Measurements from ENCODE around the gene TASP1. TPM values are rescaled to one million over a fixed set of nuclear protein-coding genes. Genes with fewer than 3 reads are reported as not detected.

Gene TASP1
- 10 to 100 TPM in 1 of 3 donors, 1 to 10 TPM in 2; 5.0 to 12.7 (median 6.8) TPM for polyA plus RNA-seq

GRCh38 chr20:13638496-13639149, at the start of gene TASP1:
TASP1 (minus strand) TSS chr20:13638932; CDS start chr20:13630078, 8,854 bp downstream.
- Mint-ChIP-seq H3K27me3 (ENCODE audit: low read depth in 3 of 3) (peaks cover 0 to 10% (median 7%) of the 10 kb centered on the region in 3 donors), H3K27ac (peak within 1 kb of the TSS; percentile 81 to 94 (median 91)), H3K9me3 (no peaks in the 10 kb centered on the region), H3K36me3 (peaks cover 0 to 3% (median 0%) of the 10 kb centered on the region in 3 donors), H3K4me3 (peak within 1 kb of the TSS; percentile 95 to 98 (median 96)), H3K4me1 (peaks cover 26 to 43% of the 10 kb centered on the region in 2 donors)
- DNase-seq = peak; percentile 91 to 92 (median 92)

GRCh38 chr20:13687815-13688214, 49.1 kb upstream of the TASP1 start:
- Mint-ChIP-seq H3K27ac (no peak overlapping the region), H3K4me3 (no peak overlapping the region), H3K36me3 (peaks cover 0 to 3% (median 0%) of the 10 kb centered on the region in 3 donors), H3K9me3 (no peaks in the 10 kb centered on the region), H3K27me3 (ENCODE audit: low read depth in 3 of 3) (peaks cover 0 to 3% (median 0%) of the 10 kb centered on the region in 3 donors), H3K4me1 (peaks cover 4 to 8% of the 10 kb centered on the region in 2 donors)
- DNase-seq = no peak

GRCh38 chr20:13685623-13686022, 46.9 kb upstream of the TASP1 start:
- no peak for DNase-seq
- Mint-ChIP-seq H3K27ac (peak overlapping the region in 1 of 6 donors; percentile 40), H3K36me3 (peaks cover 0 to 3% (median 0%) of the 10 kb centered on the region in 3 donors), H3K9me3 (no peaks in the 10 kb centered on the region), H3K4me1 (peaks cover 4 to 8% of the 10 kb centered on the region in 2 donors), H3K27me3 (ENCODE audit: low read depth in 3 of 3) (peaks cover 0 to 3% (median 0%) of the 10 kb centered on the region in 3 donors), H3K4me3 (no peak overlapping the region)

GRCh38 chr20:13684566-13685222, 46.0 kb upstream of the TASP1 start:
- Mint-ChIP-seq H3K4me3 (no peak overlapping the region), H3K27me3 (ENCODE audit: low read depth in 3 of 3) (peaks cover 0 to 3% (median 0%) of the 10 kb centered on the region in 3 donors), H3K36me3 (peaks cover 0 to 3% (median 0%) of the 10 kb centered on the region in 3 donors), H3K27ac (no peak overlapping the region), H3K4me1 (peaks cover 4 to 8% of the 10 kb centered on the region in 2 donors), H3K9me3 (no peaks in the 10 kb centered on the region)
- no peak for DNase-seq

- Mint-ChIP-seq H3K27me3 (ENCODE audit: low read depth in 3 of 3) (peaks cover 0 to 3% (median 0%) of the 10 kb centered on the region in 3 donors), H3K4me3 (no peak overlapping the region)
Observed at GRCh38 chr20:13683833-13684232, 45.1 kb upstream of the TASP1 start.

GRCh38 chr20:13681248-13682125, 42.8 kb upstream of the TASP1 start:
- Mint-ChIP-seq H3K27me3 (ENCODE audit: low read depth in 3 of 3) (peaks cover 0 to 2% (median 0%) of the 10 kb centered on the region in 3 donors), H3K27ac (no peak overlapping the region), H3K9me3 (no peaks in the 10 kb centered on the region), H3K36me3 (peaks cover 0 to under 1% (median 0%) of the 10 kb centered on the region in 3 donors), H3K4me3 (no peak overlapping the region), H3K4me1 (peaks cover 4 to 8% of the 10 kb centered on the region in 2 donors)
- DNase-seq = no peak

More at GRCh38 chr20:13683833-13684232, 45.1 kb upstream of the TASP1 start:
- H3K36me3 Mint-ChIP-seq = peaks cover 0 to 3% (median 0%) of the 10 kb centered on the region in 3 donors
- no peak for DNase-seq
- no peaks in the 10 kb centered on the region for H3K9me3 Mint-ChIP-seq
- peaks cover 4 to 8% of the 10 kb centered on the region in 2 donors for H3K4me1 Mint-ChIP-seq
- no peak overlapping the region for H3K27ac Mint-ChIP-seq

GRCh38 chr20:13678944-13679343, 40.2 kb upstream of the TASP1 start:
- peaks cover 0 to 2% (median 2%) of the 10 kb centered on the region in 3 donors for H3K27me3 Mint-ChIP-seq (ENCODE audit: low read depth in 3 of 3)
- no peaks in the 10 kb centered on the region for H3K36me3 Mint-ChIP-seq
- no peak overlapping the region for H3K27ac Mint-ChIP-seq
- H3K4me3 Mint-ChIP-seq = no peak overlapping the region
- no peaks in the 10 kb centered on the region for H3K9me3 Mint-ChIP-seq
- H3K4me1 Mint-ChIP-seq = no peaks in the 10 kb centered on the region
- no peak for DNase-seq

GRCh38 chr20:13677241-13677640, 38.5 kb upstream of the TASP1 start:
- DNase-seq = no peak
- Mint-ChIP-seq H3K36me3 (no peaks in the 10 kb centered on the region), H3K4me3 (no peak overlapping the region)

GRCh38 chr20:13676682-13677081, 38.0 kb upstream of the TASP1 start:
- Mint-ChIP-seq H3K4me1 (no peaks in the 10 kb centered on the region), H3K27ac (no peak overlapping the region), H3K27me3 (ENCODE audit: low read depth in 3 of 3) (peaks cover 2% of the 10 kb centered on the region in 3 donors), H3K9me3 (no peaks in the 10 kb centered on the region), H3K36me3 (no peaks in the 10 kb centered on the region), H3K4me3 (no peak overlapping the region)
- DNase-seq = no peak

More at GRCh38 chr20:13677241-13677640, 38.5 kb upstream of the TASP1 start:
- Mint-ChIP-seq H3K9me3 (no peaks in the 10 kb centered on the region), H3K27me3 (ENCODE audit: low read depth in 3 of 3) (peaks cover under 1 to 2% (median 2%) of the 10 kb centered on the region in 3 donors), H3K27ac (no peak overlapping the region), H3K4me1 (no peaks in the 10 kb centered on the region)

GRCh38 chr20:13672690-13673089, 34.0 kb upstream of the TASP1 start:
- Mint-ChIP-seq H3K36me3 (no peaks in the 10 kb centered on the region), H3K4me1 (no peaks in the 10 kb centered on the region), H3K27ac (no peak overlapping the region), H3K27me3 (ENCODE audit: low read depth in 3 of 3) (peaks cover 0 to 2% (median 2%) of the 10 kb centered on the region in 3 donors), H3K9me3 (no peaks in the 10 kb centered on the region), H3K4me3 (no peak overlapping the region)
- no peak for DNase-seq

GRCh38 chr20:13671916-13672378, 33.2 kb upstream of the TASP1 start:
- DNase-seq = no peak
- Mint-ChIP-seq H3K9me3 (no peaks in the 10 kb centered on the region), H3K4me1 (no peaks in the 10 kb centered on the region), H3K36me3 (no peaks in the 10 kb centered on the region), H3K4me3 (no peak overlapping the region), H3K27me3 (ENCODE audit: low read depth in 3 of 3) (peaks cover 0 to 2% (median 2%) of the 10 kb centered on the region in 3 donors), H3K27ac (no peak overlapping the region)

GRCh38 chr20:13671512-13671911, 32.8 kb upstream of the TASP1 start:
- Mint-ChIP-seq H3K4me3 (no peak overlapping the region), H3K4me1 (no peaks in the 10 kb centered on the region), H3K27me3 (ENCODE audit: low read depth in 3 of 3) (peaks cover 0 to 2% (median 2%) of the 10 kb centered on the region in 3 donors), H3K9me3 (no peaks in the 10 kb centered on the region), H3K36me3 (no peaks in the 10 kb centered on the region), H3K27ac (no peak overlapping the region)
- no peak for DNase-seq

GRCh38 chr20:13670160-13670559, 31.4 kb upstream of the TASP1 start:
- Mint-ChIP-seq H3K27me3 (ENCODE audit: low read depth in 3 of 3) (peaks cover 0 to 7% (median under 1%) of the 10 kb centered on the region in 3 donors), H3K4me1 (no peaks in the 10 kb centered on the region), H3K27ac (no peak overlapping the region), H3K9me3 (no peaks in the 10 kb centered on the region), H3K36me3 (no peaks in the 10 kb centered on the region), H3K4me3 (no peak overlapping the region)
- no peak for DNase-seq
